ENCODE measurements around the gene AP1G2.

The AP1G2 gene

DNA sequence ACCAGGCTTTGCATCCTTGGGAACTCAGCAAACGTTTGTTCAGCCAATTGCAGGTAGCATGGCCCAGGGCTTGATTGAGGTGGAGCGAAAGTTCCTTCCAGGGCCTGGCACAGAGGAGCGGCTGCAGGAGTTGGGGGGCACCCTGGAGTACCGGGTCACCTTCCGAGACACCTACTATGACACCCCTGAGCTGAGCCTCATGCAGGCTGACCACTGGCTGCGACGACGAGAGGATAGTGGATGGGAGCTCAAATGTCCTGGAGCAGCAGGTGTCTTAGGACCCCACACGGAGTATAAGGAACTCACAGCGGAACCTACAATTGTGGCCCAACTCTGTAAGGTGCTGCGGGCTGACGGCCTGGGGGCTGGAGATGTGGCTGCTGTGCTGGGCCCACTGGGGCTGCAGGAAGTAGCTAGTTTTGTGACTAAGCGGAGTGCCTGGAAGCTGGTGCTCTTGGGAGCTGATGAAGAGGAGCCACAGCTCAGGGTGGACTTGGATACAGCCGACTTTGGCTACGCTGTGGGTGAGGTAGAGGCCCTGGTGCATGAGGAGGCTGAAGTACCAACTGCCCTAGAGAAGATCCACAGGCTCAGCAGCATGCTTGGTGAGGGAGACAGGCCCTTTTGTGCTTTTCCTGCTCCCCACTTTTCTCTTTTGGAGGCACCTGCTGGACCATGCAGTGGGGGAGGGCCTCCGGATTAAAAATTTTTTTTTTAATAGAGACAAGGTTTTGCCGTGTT lies 10.7 kb downstream of the AP1G2 start:
- DNase-seq = no peak

- DNase-seq = peak; percentile 86
Observed at GRCh38 chr14:23555882-23556699, 11.5 kb downstream of the AP1G2 start, which contains the start of gene THTPA. Gene THTPA (plus strand): TSS chr14:23556271. CDS start chr14:23556758, 487 bp downstream.

DNA sequence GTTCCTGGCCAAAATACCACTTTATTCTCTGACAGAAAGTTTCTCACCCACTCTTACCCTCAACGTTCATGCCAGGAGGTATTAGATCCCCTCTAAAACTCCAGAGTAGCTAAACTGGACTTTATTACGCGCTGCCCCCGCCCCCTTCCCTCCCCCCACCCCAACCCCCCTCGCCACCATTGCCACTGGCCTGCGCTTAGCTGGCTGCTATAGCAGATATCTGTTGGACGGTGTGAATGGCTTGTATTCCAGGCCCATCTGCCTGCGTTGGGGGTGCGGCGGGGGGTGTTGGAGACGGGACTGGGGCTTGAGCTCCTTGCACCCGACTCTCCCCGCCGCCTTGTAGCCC lies 12.1 kb downstream of the AP1G2 start:
- DNase-seq = no peak

- DNase-seq = peak; percentile 56
Observed at GRCh38 chr14:23551266-23552028, 16.1 kb downstream of the AP1G2 start, which contains the start of gene ZFHX2. Gene ZFHX2 (minus strand): TSS chr14:23551765. CDS start chr14:23535325, 16,440 bp downstream.

- no peak for DNase-seq
Observed at GRCh38 chr14:23550812-23551265, 16.8 kb downstream of the AP1G2 start.

DNA sequence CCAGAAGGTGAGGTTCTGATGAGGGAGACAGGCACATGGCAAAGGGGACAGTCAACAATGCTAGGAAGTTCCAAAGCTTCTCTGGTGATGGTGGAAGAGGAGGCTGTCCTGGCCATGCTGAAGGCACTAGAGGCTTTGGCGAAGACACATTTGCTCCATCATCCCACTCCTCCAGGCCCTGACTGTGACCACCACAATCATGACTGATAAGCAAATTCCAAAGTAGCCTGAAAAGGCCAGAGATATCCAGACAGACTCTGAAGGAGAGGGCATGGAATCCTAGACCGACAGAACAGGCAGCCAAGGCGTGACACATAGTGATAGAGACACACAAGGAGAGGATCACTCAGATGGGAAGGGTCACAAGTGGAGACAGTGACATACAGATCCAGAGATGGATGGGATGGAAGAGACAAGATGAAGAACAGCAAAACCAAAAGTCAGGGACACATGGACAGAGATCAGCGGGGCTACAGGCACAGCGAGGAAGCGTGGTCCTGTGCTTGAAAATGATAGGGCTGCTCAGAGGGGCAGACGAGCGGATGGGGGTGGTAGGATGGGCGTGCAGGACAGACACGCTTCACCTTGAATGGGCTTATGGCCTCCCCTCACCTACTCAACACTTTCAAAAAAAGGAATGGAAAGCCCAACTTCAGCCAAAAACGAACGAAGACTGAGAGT lies 17.3 kb downstream of the AP1G2 start:
- DNase-seq = no peak

DNA sequence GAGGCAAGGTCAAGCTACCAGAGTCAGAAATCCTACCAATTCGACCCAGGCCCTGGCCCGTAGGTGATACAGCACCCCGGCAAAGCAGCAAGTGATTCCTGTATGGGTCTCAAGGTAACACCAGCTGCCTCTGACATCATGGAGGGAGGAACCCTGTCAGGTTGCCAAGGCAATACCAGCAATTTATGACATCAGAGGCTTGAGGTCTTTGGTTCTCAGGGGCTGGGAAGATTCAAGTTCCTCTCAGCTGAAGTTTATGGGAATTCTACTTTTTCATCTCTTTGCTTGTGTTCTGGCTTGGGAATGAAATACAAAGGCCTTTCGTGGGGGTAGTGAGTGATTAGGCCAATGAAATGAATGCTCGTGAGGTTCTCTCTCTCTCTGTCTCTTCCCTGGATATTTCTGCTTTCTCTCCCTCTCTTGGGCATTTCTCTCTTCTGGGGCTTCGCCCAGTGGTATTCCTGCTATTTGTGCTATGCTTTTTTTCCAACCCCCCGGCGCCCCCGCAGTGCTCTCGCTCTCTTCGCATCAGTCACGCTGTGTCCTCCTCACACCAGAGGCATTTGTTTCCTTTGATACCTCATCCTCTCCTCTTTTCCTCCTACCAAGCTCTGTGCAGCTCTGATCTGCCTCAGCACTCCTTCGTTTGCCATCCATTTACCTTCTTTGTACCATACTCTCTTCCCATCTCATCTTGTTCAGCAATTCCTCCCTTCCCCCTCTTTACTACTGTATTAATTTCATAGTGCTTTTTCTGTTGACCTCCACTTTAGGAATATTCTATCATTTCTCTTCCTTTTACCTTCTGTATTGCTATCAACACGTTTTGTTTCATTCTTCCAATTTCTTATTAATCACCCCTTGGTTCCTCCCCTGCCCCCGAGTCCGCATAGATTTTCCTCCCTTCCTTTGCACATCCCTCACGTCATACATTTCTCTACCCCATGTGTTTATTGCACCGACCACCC lies 19.0 kb downstream of the AP1G2 start:
- peak; percentile 70 for DNase-seq

GRCh38 chr14:23547924-23548323 lies 19.7 kb downstream of the AP1G2 start:
- no peak for DNase-seq

DNA sequence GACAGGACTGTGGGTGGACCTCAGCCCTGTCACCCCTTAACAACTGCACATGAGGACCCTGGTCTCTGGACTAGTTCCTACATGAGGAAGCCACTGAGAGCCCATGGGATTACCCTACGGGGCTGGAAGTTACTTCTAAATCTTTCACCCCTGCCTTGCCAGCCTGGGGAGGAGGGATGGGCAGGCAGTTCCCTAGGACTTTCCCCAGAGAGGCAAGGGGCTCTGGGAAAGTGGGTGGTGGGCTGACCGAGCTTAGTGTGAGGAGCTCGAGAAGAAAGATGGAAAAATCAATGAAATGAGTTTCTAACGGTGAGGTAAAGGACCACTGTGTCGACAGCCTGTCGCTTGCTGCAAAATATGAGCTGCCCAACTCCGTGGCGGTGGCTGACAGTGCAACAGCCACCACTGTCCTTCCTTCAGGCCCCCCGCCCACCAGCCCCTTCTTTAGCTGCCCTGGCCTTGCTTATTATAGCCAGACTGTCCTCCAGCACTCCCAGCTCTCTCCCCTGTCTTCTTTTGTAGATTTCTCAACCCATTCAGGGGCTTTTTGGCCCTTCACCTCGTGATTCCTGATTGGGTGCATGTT lies 21.0 kb downstream of the AP1G2 start:
- DNase-seq = no peak

DNA sequence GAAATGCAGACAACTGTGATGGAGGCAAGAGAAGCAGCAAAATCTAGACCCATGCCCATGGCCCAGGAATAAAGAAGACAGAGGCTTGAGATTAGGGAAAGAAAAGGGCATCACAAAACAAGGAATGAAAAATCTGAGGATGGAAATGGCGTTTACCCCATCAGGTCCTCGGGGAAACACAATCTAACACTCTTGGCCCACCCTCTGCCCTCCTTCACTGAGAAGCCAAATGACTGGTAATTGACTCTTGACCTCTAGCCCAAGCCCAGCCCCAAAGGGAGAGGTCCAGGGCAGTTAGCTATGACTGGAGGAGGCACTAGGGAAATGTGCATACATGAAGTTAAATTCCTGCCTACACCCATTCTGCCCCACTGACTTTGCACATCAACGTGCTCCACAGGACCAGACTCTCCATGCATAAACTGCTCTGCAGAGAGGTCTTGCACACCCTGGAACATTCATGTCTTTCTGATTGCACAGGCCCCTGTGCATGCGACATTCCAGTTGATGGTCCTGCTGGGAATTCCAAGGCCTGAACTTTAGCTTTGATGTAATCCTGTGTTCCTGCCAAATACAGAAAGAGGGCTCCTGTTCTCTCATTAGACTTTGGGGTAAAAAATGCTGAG lies 21.7 kb downstream of the AP1G2 start:
- no peak for DNase-seq

GRCh38 chr14:23544511-23545447 lies 22.8 kb downstream of the AP1G2 start:
- no peak for DNase-seq

DNA sequence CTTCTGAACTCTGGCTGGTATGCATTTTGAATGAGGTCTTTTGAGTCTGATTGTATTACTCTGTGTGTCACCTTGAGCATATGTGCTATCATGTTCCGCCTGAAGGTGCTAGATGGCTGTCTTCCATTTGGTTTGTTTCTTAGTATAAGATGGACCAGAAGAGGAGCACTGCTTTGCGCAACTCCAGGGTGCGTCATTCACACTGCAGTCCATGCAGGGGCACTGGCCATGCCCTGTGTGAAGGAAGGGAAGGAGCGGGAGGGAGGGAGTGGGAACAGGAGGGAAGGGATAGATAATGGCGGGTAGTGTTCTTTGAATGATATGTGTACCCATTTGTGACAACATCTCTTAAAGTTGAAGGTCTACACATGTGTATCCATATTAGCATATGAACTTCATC lies 24.2 kb downstream of the AP1G2 start:
- DNase-seq = no peak

- DNase-seq = no peak
Observed at GRCh38 chr14:23542261-23542660, 25.3 kb downstream of the AP1G2 start.

GRCh38 chr14:23540141-23540469 lies 27.5 kb downstream of the AP1G2 start:
- no peak for DNase-seq

GRCh38 chr14:23539248-23540140 lies 28.1 kb downstream of the AP1G2 start:
- peak; percentile 33 for DNase-seq

- peak; percentile 42 for DNase-seq
Observed at GRCh38 chr14:23538785-23539184, 28.8 kb downstream of the AP1G2 start.

DNA sequence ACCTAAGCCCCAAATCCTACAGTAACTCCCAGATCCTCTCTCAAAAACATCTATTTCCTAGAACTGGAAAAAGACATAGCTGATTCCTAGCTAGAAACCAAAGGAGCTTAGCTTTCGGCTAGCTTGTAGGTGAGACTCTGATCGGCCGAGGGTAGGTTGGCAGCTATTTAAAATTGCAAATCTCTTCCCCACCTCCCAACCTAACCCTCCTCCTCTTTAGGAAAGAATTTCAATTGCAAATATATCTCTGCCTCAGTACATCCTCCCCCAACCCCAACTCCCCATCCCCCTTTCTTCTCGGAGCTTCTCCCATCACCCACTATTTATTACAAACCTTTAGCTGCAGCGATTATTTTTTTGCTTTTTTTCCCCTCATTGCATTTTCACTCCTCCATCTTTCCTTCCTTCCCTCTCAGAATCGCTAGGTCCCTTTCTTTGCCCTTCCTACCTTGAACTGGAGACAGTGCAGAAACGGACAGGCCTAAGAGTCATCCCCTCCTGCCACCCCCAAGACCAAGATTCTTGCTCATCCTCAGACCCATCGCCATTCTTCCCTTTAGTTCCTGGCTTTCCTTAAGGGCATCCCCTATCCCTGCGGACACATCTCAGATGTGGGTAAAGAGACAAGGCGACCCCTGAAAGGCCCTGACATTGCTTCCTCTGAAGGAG lies 29.4 kb downstream of the AP1G2 start:
- no peak for DNase-seq
